GM15510 (cell line): ENCODE measurements around the gene VCPKMT.

Source experiments
- POLR2A ChIP-seq: IDR thresholded peaks from 3 replicates; pipeline ENCODE4 v1.6.1; 2011; ENCODE audit warnings: borderline replicate concordance; ENCODE audit not compliant: insufficient read length; ENCODE audit errors: extremely low read depth

VCPKMT gene

GRCh38 chr14:50103558-50103957, 12.8 kb downstream of the VCPKMT start:
- no peak for TF ChIP-seq POLR2A

DNA sequence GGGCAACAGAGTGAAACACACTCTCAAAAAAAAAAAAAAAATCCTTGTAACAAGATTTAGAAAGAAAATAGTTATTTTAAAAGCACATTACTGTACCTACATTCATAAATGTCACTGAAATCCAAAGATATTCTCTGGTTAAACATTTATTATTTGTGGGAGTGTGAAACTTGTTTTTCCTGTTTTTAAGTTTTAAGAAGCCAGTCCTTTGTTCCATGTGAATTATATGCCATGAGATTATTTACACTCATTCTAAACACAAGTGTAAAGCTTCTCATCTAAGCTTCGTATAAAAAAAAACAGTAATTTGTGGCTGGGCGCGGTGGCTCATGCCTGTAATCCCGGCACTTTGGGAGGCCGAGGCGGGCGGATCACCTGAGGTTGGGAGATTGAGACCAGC, 15.0 kb downstream of the VCPKMT start:
- TF ChIP-seq POLR2A: no peak

DNA sequence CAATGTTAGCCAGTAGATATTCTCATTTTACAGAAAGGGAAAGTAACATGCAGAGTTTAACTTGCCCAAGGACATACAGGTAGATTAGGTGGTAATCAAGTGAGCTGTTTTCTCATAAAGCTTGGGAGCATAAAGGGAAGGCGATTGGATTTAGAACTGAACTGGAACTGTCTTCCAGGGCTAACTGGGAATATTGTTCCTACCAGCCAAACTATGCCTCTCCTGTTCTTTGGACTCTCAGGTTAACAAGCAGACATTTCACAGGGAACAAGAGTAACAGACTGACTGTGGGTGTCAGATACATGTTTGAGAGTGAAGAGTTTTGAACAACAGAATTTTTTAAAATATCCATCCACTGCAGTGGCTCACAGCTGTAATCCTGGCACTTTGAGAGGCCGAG, 15.6 kb downstream of the VCPKMT start:
- no peak for TF ChIP-seq POLR2A

- TF ChIP-seq POLR2A: no peak
These were observed 17.0 kb downstream of the VCPKMT start for GRCh38 chr14:50099335-50099734.

- TF ChIP-seq POLR2A: no peak
These were observed 20.5 kb downstream of the VCPKMT start for GRCh38 chr14:50095895-50096294.

DNA sequence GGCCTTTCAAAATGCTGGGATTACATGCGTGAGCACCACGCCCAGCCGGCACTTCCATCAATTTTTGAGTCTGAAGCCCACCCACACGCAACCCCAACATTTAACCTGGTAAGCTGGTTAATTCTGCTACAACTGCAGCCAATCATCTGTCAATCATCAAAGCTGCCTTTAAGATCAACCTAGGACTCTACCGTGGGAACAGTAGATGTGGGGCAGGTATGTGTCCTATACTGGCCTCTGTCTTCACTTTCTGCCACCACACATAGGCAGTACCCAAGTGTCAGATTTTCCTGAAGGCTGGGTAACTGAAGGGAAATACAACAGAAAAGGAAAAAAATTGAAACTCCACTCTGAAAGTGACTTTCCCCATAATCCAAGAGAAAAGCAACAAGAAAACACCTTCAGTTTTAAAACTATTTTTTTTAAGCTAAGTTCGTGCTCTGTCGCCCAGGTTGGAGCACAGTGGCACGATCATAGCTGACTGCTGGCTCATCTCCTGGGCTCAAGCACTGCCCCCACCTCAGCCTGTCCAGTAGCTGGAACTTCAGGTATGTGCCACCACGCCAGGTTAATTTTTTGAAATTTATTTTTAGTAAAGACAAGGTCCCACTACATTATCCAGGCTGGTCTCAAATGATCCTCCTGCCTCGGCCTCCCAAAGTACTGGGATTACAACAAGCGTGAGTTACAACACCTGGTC, 22.2 kb downstream of the VCPKMT start:
- no peak for TF ChIP-seq POLR2A

DNA sequence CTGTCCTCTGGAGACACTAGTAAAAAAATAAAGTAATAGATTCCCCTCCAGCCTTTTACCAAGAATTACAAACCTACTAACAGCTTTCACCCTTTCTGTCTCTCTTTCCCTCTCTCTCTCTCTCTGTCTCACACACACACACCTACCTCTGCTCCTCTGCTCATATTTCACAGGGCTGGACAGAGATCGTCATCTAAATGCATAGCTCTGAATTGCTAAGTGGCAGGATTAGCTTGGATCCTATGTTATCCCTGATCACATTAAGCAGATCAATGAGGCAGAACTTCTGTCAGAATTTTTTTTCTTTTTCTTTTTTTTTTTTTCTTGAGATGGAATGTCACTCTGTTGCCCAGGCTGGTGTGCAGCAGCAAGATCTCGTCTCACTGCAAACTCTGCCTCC, 22.9 kb downstream of the VCPKMT start:
- TF ChIP-seq POLR2A: no peak

GRCh38 chr14:50092006-50092555, 24.3 kb downstream of the VCPKMT start:
- no peak for TF ChIP-seq POLR2A

DNA sequence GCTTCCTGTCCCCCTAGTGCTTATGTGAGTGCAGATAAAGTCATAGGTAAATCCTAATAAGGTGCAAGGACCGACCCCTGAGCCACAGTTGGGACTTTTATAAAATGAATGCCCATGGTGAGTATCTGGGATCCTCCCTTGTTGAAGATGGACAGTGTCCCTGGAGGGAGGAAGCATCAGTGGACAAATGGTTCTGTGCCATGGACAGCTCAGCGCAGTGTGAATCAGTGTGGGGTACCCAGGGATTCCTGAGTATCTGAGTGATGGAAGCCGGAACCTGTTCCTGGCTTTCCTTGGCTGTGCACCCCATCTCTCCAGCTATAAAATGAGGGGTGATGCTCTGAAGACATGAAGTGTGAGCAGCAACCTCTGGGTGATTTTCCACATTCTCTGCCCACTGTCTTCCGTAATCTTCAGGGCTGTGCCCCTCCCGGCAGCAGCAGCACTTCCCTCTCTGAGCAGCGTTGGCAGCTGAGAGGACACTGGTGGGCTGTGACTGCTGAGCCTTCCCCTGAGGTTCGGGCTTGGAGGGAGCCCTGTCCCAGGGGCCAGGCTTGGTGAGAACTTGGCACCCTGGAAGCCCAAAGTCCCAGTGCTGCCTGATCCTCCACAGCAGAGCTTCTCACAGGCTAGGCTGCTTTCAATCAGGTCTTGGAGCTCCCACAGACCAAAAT, 25.0 kb downstream of the VCPKMT start:
- TF ChIP-seq POLR2A: no peak

DNA sequence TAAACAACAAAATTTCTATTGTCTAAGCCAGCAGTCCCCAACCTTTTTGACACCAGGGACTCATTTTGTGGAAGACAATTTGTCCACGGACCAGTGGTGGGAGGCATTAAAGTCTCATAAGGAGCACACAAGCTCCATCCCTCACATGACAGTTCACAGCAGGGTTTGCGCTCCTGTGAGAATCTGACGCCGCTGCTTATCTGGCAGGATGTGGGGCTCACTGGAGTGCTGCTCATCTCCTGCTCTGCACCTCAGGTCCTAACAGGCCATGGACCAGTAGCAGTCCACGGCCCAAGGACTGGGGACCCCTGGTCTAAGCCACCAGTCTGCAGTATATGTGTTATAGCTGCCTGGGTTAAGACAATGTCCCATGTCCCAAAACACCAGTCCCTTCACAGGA, 27.2 kb downstream of the VCPKMT start:
- TF ChIP-seq POLR2A: no peak

DNA sequence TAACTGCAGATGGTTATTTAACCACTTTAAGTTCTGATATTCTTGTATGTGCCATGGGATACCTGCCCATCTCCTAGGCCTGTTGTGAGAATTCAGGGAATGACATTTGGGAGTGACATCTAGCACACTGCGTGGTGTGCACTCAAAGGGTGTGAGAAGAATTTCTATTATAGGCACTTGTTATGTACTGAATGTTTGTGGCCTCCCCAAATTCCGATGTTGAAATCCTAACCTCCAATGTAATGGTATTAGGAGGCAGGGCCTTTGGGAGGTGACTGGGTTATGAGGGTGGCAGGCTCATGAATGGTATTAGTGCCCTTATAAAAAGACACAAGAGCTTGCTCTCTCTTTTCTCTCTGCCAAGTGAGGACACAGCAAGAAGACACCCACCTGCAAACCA, 27.6 kb downstream of the VCPKMT start:
- no peak for TF ChIP-seq POLR2A

GRCh38 chr14:50088117-50088515, 28.3 kb downstream of the VCPKMT start:
- no peak for TF ChIP-seq POLR2A

GRCh38 chr14:50087341-50088116, 28.8 kb downstream of the VCPKMT start:
- TF ChIP-seq POLR2A: no peak

GRCh38 chr14:50086321-50086711, 30.1 kb downstream of the VCPKMT start:
- TF ChIP-seq POLR2A: no peak
